22Rv1 (cell line): ENCODE data around the gene LILRA5.

Experiments
- CTCF ChIP-seq: fragments of 450-650 bp; IDR thresholded peaks from 2 replicates; pipeline ENCODE4 v1.5.1; 2017; ENCODE audit warnings: mild to moderate bottlenecking
- ZFX ChIP-seq: fragments of 450-650 bp; IDR thresholded peaks from 2 replicates; pipeline ENCODE4 v1.6.1; 2017; ENCODE audit warnings: antibody characterized with exemption, borderline replicate concordance

- TF ChIP-seq CTCF, result no peak
- TF ChIP-seq ZFX, result no peak
These were observed 20.8 kb upstream of the LILRA5 start for GRCh38 chr19:54333586-54334298.
